ENCODE results near the gene RUNX2.

Gene RUNX2

DNA sequence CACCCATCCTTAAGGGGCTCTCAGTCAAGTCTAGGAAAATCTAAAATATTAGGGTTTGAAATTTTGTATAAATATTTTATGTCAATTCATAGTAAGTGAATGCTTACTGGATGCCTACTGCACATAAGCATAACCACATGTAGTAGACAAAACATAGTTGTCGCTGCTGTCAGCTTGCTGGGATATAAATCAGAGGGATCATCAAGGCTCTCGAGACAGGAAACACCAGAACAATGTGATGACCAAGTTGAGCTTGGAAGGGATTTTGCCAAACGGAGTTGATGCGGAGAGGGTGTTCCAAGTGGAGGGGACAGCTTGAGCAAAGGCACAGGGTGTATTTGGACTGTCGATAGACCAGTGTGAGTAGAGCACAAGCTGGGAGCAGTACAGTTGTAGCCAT, 155.4 kb downstream of the RUNX2 start:
- DNase-seq (ENCODE audit: low read depth in 3 of 3), result no peak

DNA sequence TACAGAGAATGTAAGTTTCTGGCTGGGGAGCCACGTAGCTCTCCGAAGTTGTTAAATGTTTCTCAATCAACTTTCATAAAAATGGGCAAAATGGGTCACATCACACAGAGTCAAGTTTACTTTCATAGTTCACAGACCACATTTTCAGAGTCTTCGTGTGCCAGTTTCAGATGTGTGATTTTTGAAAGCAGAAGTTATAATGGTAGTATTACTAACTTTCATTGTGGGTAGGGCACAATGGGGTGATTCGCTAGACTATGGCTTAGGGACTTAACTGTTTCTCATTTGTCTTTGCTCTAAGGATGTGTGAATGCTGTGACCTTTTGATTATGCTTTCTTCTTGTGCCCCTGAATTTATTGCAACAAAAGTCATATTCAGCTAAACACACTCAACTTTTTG, 158.6 kb downstream of the RUNX2 start:
- no peak for DNase-seq (ENCODE audit: low read depth in 3 of 3)

GRCh38 chr6:45487645-45488044, 159.5 kb downstream of the RUNX2 start:
- no peak for DNase-seq (ENCODE audit: low read depth in 3 of 3)

GRCh38 chr6:45488269-45488668, 160.1 kb downstream of the RUNX2 start:
- no peak for DNase-seq (ENCODE audit: low read depth in 3 of 3)

GRCh38 chr6:45488889-45489288, 160.8 kb downstream of the RUNX2 start:
- DNase-seq (ENCODE audit: low read depth in 3 of 3), result no peak

GRCh38 chr6:45491048-45491735, 163.1 kb downstream of the RUNX2 start:
- no peak for DNase-seq (ENCODE audit: low read depth in 3 of 3)

DNA sequence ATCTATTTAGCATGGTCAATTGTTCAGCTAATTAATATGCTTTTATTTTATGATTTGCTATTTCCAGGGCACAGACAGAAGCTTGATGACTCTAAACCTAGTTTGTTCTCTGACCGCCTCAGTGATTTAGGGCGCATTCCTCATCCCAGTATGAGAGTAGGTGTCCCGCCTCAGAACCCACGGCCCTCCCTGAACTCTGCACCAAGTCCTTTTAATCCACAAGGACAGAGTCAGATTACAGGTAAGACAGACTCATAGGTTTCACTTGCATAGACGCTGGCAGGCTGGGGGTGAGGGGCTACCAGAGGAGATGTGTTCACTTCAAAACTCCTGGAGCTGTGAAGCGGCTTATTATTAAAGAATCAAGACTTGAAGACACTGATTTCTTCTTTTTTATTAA, 163.7 kb downstream of the RUNX2 start:
- no peak for DNase-seq (ENCODE audit: low read depth in 3 of 3)

DNA sequence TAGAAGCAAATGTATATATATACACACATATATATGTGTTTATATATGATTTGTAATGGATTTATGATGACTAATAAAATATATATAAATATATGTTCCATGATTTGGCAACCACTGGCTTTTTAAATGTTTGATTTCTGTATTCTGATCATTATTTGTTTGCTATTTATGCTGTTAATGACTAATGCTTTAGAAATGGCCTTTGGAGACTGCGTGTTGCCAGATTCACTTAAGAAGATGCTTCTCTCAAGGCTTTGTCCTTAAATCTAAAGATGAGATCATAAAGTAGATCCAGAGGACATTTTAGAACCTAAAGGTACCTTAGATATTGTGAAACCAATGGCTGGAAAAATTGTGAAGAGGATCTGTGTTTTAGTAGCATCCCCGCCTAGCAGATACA, 165.6 kb downstream of the RUNX2 start:
- no peak for DNase-seq (ENCODE audit: low read depth in 3 of 3)

GRCh38 chr6:45494416-45495135, 166.4 kb downstream of the RUNX2 start:
- no peak for DNase-seq (ENCODE audit: low read depth in 3 of 3)

DNA sequence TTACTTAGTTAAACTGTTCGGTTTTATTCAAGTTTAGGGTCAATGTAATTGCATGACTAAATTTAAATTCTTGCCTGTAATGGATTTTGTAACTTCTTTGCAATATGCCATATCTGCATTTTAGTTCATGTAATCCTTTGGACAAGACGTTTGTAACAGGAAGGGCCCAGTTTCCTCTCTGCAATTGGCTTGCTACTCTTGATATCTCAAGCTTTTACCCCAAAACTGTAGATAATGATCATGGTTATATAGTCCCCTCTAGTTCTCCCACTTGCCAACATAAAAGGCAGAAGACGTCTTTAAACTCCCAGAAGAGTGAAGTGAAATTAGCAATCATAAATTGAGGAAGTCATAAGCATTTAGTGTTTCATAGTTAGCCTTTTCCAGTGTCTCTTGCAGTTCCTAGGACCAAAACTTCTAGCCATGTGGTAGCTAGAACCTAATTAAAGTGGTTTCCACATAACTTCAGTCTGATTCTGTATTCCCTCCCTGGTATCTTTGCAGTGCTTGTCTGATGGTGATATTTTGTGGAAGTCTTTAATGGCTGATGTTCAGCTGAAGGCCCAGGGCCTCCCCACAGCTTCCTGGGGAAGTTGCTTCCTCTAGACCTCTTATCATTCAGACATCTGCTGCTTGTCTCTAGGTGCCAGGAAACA, 167.4 kb downstream of the RUNX2 start:
- no peak for DNase-seq (ENCODE audit: low read depth in 3 of 3)

- no peak for DNase-seq (ENCODE audit: low read depth in 3 of 3)
Measured at GRCh38 chr6:45496085-45496433, 167.9 kb downstream of the RUNX2 start.

GRCh38 chr6:45498591-45498990, 170.5 kb downstream of the RUNX2 start:
- DNase-seq (ENCODE audit: low read depth in 3 of 3), result no peak

GRCh38 chr6:45500924-45501816, 173.0 kb downstream of the RUNX2 start:
- no peak for DNase-seq (ENCODE audit: low read depth in 3 of 3)

DNA sequence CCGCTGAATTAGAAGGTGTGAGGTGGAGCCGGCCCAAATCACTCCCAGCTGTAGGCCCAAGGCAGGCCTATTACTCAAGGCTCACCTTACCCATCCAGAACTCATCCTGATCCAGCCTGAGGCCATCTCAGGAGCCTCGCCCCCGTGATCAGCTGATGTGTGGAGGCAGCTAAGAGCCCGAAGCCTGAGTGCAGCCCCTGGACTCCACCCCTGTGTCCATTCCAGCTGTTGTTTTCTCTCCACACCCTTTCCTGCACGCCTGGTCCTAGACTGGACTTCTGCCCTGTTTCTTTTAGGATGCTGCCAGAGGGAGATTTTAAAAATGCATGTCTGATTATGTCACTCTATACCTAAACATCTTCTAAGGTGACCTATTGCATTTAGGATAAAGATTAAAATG, 174.3 kb downstream of the RUNX2 start:
- no peak for DNase-seq (ENCODE audit: low read depth in 3 of 3)

GRCh38 chr6:45504947-45505346, 176.8 kb downstream of the RUNX2 start:
- no peak for DNase-seq (ENCODE audit: low read depth in 3 of 3)

- DNase-seq (ENCODE audit: low read depth in 3 of 3), result no peak
Measured at GRCh38 chr6:45505470-45505869, 177.3 kb downstream of the RUNX2 start.

DNA sequence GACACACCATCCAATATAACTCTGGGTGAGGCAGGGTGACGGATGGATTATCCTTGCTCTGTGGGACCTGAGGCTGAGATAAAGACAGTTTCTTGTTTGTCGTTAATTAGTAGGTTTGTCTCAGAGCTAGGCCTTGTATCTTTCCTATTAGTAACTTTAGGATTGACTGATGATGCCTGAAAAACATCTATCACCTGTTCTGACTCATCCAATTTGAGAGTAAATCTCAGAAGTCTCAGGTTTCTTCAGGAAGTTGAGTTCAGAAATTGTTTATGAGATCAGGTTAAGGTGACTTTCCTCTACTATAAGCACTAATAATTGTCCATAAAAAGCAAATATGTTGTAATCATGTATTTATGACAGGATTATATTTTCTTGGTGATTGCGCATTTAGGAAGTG, 179.1 kb downstream of the RUNX2 start:
- DNase-seq (ENCODE audit: low read depth in 3 of 3), result no peak

- DNase-seq (ENCODE audit: low read depth in 3 of 3), result no peak
Measured at GRCh38 chr6:45509426-45509825, 181.3 kb downstream of the RUNX2 start.

- no peak for DNase-seq (ENCODE audit: low read depth in 3 of 3)
Measured at GRCh38 chr6:45512717-45513116, 184.6 kb downstream of the RUNX2 start.

DNA sequence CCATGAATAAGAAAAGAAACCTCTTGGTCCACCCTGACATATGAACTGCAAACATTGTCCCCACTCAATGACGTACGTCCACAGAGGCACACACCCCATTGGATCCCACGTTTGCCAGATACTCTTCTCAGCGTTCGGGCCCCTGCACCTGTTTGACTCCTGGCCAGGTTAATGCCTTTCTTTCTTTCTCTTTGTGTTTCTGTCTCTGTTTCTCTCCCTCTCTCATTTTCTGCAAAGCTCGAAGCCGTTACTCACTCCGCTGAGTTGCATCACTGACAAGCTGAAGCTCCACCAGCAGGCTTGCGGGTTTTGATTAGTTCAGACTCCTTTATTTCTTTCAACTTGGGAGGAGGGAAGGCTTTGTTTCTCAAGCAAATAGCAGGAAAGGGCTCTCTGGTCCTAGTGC, 185.1 kb downstream of the RUNX2 start:
- no peak for DNase-seq (ENCODE audit: low read depth in 3 of 3)

GRCh38 chr6:45513843-45514242, 185.7 kb downstream of the RUNX2 start:
- no peak for DNase-seq (ENCODE audit: low read depth in 3 of 3)
